Endodermal cell (in vitro differentiated cells): ENCODE measurements around the gene TAF3. TPM values are rescaled to one million over a fixed set of nuclear protein-coding genes. Genes with fewer than 3 reads are reported as not detected.

Experiments
- DNase-seq: peaks from one replicate; pipeline ENCODE4 v3.0.0-alpha.2; 2017
- H3K27ac ChIP-seq: 2 replicates; pipeline ENCODE4 v1.5.1; 2013; ENCODE audit warnings: mild to moderate bottlenecking, low read depth, low read length, moderate library complexity
- H3K27me3 ChIP-seq: 2 replicates; pipeline ENCODE4 v1.6.1; 2013; ENCODE audit warnings: mild to moderate bottlenecking, low read length, moderate library complexity; ENCODE audit not compliant: insufficient read depth, control insufficient read depth, poor library complexity, severe bottlenecking
- H3K36me3 ChIP-seq: 2 replicates; pipeline ENCODE4 v1.7.0; 2013; ENCODE audit warnings: mild to moderate bottlenecking, low read length, moderate library complexity; ENCODE audit not compliant: control insufficient read depth, insufficient read depth
- H3K4me1 ChIP-seq: one replicate; pipeline ENCODE4 v1.7.0; 2013; ENCODE audit warnings: low read length; ENCODE audit not compliant: control insufficient read depth, insufficient read depth
- H3K4me3 ChIP-seq: 2 replicates; pipeline ENCODE4 v1.5.1; 2013; ENCODE audit warnings: mild to moderate bottlenecking, low read length, moderate library complexity
- H3K9ac ChIP-seq: 2 replicates; pipeline ENCODE4 v1.6.1; 2013; ENCODE audit warnings: mild to moderate bottlenecking, low read length, moderate library complexity; ENCODE audit not compliant: poor library complexity, severe bottlenecking; ENCODE audit errors: extremely low read depth
- H3K9me3 ChIP-seq: 2 replicates; pipeline ENCODE4 v1.6.1; 2013; ENCODE audit warnings: mild to moderate bottlenecking, low read length, moderate library complexity; ENCODE audit not compliant: control insufficient read depth
- H3K27ac Mint-ChIP-seq: 2 replicates; pipeline ENCODE4 v1.8.0; 2020; ENCODE audit warnings: mixed read lengths
- H3K27me3 Mint-ChIP-seq: 2 replicates; pipeline ENCODE4 v1.8.0; 2021; ENCODE audit warnings: mild to moderate bottlenecking, mixed read lengths; ENCODE audit not compliant: insufficient read depth
- H3K36me3 Mint-ChIP-seq: 2 replicates; pipeline ENCODE4 v1.8.0; 2020; ENCODE audit warnings: low read depth, mixed read lengths
- H3K4me1 Mint-ChIP-seq: 2 replicates; pipeline ENCODE4 v1.8.0; 2020; ENCODE audit warnings: mixed read lengths
- H3K4me3 Mint-ChIP-seq: 2 replicates; pipeline ENCODE4 v1.8.0; 2020; ENCODE audit warnings: mild to moderate bottlenecking, moderate library complexity, mixed read lengths
- H3K9me3 Mint-ChIP-seq: 2 replicates; pipeline ENCODE4 v1.8.0; 2020; ENCODE audit warnings: mild to moderate bottlenecking, mixed read lengths
- CTCF ChIP-seq: fragments of 200-600 bp; sonication (generic); conservative IDR thresholded peaks from 2 replicates; pipeline ENCODE4 v1.5.0; 2021; ENCODE audit warnings: antibody characterized with exemption, mild to moderate bottlenecking
- WGBS, 2 experiments: methylation state at CpG; one replicate each; pipeline versions ENCODE4 v1.1.5 to v1.1.7; 2013; ENCODE audit warnings: missing lambda C conversion rate in 2 of 2, mixed read lengths in 1 of 2; ENCODE audit not compliant: insufficient coverage in 1 of 2, insufficient read length in 1 of 2; 5-methylcytosine and 5-hydroxymethylcytosine counted together
- total RNA-seq, 2 donors: library from RNA; stranded (reverse); fragmentation: NEBNext Ultra II Directional in 1 of 2; extraction: Animal tissue kit (Norgen Biotek cat#: 25700) in 1 of 2; gene quantifications; 2 replicates in 1 of 2; 3 replicates in 1 of 2; pipeline ENCODE4 v1.2.1, GENCODE V29; 2021

Gene TAF3
- total RNA-seq, 2 donors from 2014 or later: 9.9 to 10.0 TPM

- Histone ChIP-seq H3K27me3 (peaks cover 36% of the 10 kb centered on the region), H3K9me3 (no peaks in the 10 kb centered on the region), H3K4me1 (no peaks in the 10 kb centered on the region), H3K4me3 (no peak overlapping the region), H3K27ac (no peak overlapping the region), H3K36me3 (peaks cover 11% of the 10 kb centered on the region), H3K9ac (no peak overlapping the region)
- Mint-ChIP-seq H3K27me3 (peaks cover 10% of the 10 kb centered on the region), H3K4me3 (no peak overlapping the region), H3K4me1 (peaks cover 13% of the 10 kb centered on the region), H3K9me3 (no peaks in the 10 kb centered on the region), H3K27ac (no peak overlapping the region), H3K36me3 (peaks cover 16% of the 10 kb centered on the region)
- DNase-seq: no peak
- no peak for TF ChIP-seq CTCF
- 85 to 100% methylated on average over 1 to 2 of the region's 2 CpGs for WGBS, 2 experiments
Measured at GRCh38 chr10:7967035-7967434, 148.7 kb downstream of the TAF3 start.

- peaks cover 13% of the 10 kb centered on the region for H3K4me1 Mint-ChIP-seq
- H3K27ac Mint-ChIP-seq: no peak overlapping the region
Measured at GRCh38 chr10:7968510-7969112, 150.3 kb downstream of the TAF3 start.

GRCh38 chr10:7969623-7970022 lies 151.3 kb downstream of the TAF3 start:
- Histone ChIP-seq H3K36me3 (peaks cover 3% of the 10 kb centered on the region), H3K27me3 (peaks cover 12% of the 10 kb centered on the region), H3K4me1 (no peaks in the 10 kb centered on the region), H3K9me3 (no peaks in the 10 kb centered on the region), H3K27ac (no peak overlapping the region), H3K9ac (no peak overlapping the region), H3K4me3 (no peak overlapping the region)
- Mint-ChIP-seq H3K9me3 (no peaks in the 10 kb centered on the region), H3K27ac (no peak overlapping the region), H3K36me3 (peaks cover 7% of the 10 kb centered on the region), H3K4me1 (peaks cover 13% of the 10 kb centered on the region), H3K27me3 (peaks cover 3% of the 10 kb centered on the region), H3K4me3 (no peak overlapping the region)
- TF ChIP-seq CTCF: no peak
- 95 to 97% methylated on average over 4 to 6 of the region's 6 CpGs for WGBS, 2 experiments
- DNase-seq: no peak

More at GRCh38 chr10:7968510-7969112, 150.3 kb downstream of the TAF3 start:
- peaks cover 22% of the 10 kb centered on the region for H3K27me3 ChIP-seq
- no peak overlapping the region for H3K27ac ChIP-seq
- DNase-seq: no peak
- WGBS, 2 experiments: 95% methylated on average over 1 of the region's 1 CpG; no CpG with 5 or more reads in 1 of the 2 experiments
- H3K9ac ChIP-seq: no peak overlapping the region
- no peaks in the 10 kb centered on the region for H3K9me3 ChIP-seq
- H3K4me1 ChIP-seq: no peaks in the 10 kb centered on the region
- no peak for TF ChIP-seq CTCF
- H3K4me3 Mint-ChIP-seq: no peak overlapping the region
- H3K27me3 Mint-ChIP-seq: peaks cover 10% of the 10 kb centered on the region
- H3K9me3 Mint-ChIP-seq: no peaks in the 10 kb centered on the region
- H3K36me3 ChIP-seq: peaks cover 11% of the 10 kb centered on the region
- H3K36me3 Mint-ChIP-seq: peaks cover 16% of the 10 kb centered on the region
- no peak overlapping the region for H3K4me3 ChIP-seq
